Measurements from ENCODE around the gene LIN37. TPM values are rescaled to one million over a fixed set of nuclear protein-coding genes. Genes with fewer than 3 reads are reported as not detected.
"Not testable (repeated sequence)": the region's sequence is repeated elsewhere in the genome, so short reads cannot be mapped to it uniquely, and the experiment has no call there.

The LIN37 gene
- polyA plus RNA-seq, 12 donors: 5.3 to 11.3 (median 9.5) TPM; not detected in 2

- DNase-seq: no peak
These were observed 3.7 kb downstream of the LIN37 start for GRCh38 chr19:35751839-35752745.

GRCh38 chr19:35752746-35753350 lies 4.5 kb downstream of the LIN37 start:
- no peak for DNase-seq

GRCh38 chr19:35753634-35754369 lies 5.4 kb downstream of the LIN37 start:
- no peak for DNase-seq

DNA sequence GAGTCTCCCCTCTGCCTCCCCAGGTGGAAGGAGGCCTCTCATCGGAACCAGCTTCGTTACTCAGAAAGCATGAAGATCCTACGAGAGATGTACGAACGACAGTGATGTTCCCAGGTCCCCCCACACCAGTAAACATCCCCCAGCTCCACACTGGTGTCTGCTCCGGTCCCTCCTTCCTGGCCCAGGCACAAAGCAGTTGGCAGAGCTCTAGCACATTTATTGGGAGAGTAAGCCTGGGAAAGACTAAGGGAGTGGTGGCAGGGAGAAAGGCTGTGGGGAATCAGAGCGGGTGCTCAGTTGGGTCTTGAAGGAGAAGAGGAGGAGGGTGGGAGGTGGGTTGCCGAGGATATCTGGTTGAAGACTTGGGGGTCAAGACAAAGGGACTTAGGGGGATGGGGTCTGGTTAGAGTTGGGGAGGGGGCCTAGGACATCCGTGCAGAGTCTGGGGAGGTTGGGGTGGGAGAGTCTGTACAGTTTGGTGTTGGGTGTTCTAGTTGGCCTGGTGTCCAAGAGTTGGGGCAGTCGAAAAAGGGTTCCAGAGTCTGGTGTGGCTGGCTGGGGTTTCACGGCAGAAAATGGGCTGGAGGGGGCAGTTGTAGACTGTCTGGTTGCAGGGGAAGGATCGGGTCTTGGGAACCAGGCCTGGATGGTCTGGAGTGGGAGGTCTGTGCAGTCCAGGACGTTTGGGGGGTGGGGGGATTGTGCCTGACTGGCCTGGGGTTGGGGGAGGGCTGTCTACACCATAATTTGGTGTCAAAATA lies 6.2 kb downstream of the LIN37 start:
- DNase-seq: no peak

GRCh38 chr19:35755131-35755549 lies 6.8 kb downstream of the LIN37 start:
- DNase-seq: no peak

DNA sequence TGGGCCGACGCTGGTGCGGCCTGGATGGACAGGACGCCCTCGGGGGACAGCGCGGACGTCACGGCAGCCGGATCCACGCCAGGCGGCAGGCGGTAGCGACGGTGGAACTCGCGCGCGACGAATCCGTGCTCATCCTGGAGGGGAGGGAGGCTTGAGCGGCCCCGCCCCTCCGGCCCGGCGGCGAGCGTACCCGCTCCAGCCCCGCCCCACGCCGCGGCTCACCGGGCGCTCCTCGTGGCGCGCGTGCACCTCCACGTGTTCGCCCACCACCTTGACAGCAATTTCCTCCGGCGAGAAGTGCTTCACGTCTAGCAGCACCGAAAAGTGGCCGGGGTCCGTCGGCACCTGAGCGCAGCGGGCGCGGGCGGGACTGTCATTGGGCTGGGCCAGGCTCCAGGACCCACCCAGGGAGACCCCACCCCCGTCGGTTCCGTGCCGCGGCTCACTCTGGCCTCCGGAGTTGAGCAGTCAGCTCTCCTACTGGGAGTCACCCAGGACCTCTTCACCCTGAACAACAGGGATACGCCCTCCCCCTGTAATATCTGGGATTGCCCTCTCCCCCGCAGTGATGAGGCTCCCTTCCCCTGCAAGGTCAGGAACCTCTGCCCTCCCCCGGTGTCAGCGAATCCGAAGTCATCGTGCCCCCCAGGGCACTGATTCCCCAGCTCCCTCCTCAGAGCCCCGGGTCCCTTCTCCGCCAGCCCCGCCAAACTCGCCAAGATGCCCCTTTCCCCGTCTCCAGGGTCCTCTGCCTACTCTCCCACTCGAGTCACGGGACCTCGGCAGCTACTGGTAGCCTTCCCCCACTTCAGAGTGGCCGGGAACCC lies 7.4 kb downstream of the LIN37 start:
- DNase-seq: peak; percentile 84

DNA sequence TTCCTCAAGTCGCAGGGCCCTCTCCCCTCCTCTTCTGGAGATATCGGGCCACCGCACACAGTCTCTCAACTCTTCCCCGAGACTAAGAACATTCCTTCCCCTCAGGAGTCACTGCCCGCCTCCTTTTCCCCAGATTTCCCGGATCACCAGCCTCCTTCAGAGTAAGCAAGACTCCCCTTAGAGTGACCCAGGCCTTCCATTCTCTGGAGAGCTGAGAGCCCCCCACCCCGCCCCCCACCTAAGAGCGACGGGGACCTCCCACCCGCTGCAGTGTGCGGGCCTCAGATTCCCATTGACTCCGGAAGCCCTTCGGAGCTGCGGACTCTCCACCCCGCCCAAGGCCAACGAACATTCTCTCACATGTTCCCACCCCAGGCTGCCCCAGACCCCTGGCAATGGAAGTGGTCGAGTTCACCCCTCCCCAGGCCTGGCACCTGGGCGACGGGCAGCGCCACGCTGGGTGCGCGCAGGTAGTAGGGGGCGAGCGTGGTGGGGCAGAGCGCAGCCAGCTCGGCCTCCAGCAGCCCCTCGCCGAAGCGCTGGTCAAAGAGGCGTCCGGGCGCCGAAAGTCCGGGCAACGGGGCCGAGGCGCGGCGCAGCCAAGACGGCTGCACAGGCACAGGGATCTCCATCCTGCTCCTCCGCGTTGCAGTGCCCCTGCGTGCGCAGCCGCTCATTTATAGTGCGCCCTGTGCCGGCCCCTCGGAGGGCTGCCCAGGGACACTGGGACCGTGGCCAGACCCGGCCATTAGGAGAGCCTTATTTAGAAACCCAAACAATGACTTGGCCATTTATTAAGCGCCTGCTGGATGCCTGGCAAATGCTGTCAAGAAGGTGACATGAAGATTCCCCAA lies 8.2 kb downstream of the LIN37 start, which contains the start of gene HSPB6:
HSPB6 (minus strand) TSS at position 653 of the 854 bp plus-strand sequence; CDS start at position 632, 21 bp downstream.
- DNase-seq: peak; percentile 45

DNA sequence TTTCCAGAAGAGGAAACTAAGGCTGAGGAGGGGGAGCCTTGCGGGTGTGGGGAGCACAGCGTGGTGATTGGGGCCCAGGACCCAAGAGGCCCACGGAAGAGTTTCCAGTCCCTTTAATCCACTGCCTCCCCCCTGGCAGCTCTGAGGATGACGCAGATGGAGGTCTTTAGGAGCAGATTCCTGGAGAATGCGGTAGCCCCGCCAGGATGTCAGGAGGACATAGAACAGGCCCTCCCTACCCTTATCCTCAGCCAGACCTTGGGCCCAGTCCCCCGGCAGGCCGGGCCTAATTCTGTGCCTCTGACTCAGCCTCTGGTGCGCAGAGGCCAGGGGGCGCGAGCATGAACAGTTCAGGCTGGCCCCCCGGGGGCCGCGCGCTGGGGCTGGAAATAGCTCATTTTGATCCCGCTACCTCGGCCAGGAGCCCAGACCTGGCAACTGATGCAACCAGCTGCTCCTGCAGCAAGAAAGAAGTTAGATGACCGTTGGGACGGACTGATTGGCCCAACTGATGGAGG lies 8.9 kb downstream of the LIN37 start:
- DNase-seq: peak; percentile 97

GRCh38 chr19:35757749-35758608 lies 9.6 kb downstream of the LIN37 start, which contains the start of gene PROSER3:
Gene PROSER3 (plus strand): TSS chr19:35758176. CDS start chr19:35758216, 40 bp downstream.
- DNase-seq: peak; percentile 99

GRCh38 chr19:35759697-35760096 lies 11.3 kb downstream of the LIN37 start:
- DNase-seq: no peak

DNA sequence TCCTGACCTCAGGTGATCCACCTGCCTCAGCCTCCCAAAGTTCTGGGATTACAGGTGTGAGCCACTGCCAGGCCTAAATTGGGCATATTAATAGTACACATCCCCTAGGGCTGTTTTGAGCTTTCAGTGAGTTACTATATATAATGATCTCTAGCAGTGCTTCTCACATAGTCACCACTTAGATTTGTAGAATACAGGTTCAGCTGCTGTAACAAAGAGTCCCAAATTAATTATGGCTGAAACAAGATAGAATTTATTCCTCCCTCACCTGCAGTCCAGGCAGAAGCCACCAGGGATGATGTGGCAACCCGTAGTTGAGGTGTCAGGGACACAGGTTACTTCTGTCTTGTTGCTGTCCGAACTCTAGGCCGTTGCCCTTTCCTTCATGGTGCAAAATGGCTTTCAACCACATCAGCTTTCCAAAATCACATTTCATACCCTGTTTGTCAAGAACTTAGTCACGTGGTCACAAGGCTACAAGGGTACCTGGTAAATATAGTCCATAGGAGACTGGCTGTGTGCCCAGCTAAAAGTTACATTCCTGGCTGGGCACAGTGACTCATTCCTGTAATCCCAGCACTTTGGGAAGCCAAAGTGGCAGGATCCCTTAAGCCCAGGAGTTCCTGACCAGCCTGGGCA lies 12.5 kb downstream of the LIN37 start:
- DNase-seq: no peak

DNA sequence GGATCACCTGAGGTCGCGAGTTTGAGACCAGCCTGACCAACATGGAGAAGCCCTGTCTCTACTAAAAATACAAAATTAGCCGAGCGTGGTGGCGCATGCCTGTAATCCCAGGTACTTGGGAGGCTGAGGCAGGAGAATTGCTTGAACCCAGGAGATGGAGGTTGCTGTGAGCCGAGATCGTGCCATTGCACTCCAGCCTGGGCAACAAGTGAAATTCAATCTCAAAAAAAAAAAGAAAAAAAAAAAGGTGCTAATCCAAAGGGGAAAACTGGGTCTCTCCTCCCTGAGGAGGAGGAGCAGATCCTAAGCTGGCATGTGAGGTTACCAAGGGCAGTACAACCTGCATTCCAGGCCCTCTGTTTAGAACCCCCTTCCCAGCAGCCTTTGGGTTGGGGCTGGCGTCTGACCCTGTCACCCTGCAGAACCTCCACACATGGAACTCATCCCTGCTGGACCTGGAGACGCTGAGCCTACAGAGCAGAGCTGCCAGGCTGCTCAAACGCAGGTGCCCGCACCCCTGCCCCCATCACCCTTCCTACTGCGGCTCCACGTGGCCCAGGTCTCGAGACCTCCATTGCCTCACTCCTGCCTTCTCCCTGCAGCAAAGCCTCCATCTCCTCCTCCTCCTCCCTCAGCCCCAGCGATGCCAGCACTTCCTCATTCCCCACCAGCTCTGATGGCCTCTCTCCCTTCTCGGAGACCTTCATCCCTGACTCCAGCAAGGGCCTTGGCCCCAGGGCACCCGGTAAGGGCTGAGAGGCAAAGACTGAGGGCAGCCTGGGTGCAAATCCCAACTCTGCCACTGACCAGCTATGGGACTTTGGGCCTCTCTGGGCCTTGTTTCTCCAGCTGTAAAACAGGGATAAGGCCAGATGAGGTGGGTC lies 16.3 kb downstream of the LIN37 start:
- DNase-seq: no peak

DNA sequence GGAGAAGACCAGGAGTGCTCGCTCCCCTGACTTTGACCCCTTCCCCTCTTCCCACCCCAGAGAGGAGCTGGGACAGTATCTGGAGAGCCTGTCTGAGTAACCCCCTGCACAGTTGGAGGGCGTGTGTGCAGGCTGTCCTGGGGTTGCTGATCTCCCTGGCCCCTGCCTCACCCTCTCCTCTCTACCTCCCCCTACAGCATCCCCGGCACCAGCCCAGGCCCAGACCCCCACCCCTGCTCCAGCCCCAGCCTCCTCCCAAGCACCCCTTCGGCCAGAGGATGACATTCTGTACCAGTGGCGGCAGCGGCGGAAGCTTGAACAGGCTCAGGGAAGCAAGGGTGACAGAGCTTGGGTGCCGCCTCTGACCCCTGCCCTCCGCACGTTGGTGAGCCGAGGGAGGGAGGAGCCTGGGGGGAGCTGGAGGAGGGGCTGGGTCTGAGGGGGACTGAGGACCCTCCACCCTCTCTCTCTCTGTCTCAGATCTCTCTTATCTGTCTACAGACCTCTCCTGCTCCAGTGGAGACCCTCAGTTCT lies 18.3 kb downstream of the LIN37 start:
- no peak for DNase-seq

DNA sequence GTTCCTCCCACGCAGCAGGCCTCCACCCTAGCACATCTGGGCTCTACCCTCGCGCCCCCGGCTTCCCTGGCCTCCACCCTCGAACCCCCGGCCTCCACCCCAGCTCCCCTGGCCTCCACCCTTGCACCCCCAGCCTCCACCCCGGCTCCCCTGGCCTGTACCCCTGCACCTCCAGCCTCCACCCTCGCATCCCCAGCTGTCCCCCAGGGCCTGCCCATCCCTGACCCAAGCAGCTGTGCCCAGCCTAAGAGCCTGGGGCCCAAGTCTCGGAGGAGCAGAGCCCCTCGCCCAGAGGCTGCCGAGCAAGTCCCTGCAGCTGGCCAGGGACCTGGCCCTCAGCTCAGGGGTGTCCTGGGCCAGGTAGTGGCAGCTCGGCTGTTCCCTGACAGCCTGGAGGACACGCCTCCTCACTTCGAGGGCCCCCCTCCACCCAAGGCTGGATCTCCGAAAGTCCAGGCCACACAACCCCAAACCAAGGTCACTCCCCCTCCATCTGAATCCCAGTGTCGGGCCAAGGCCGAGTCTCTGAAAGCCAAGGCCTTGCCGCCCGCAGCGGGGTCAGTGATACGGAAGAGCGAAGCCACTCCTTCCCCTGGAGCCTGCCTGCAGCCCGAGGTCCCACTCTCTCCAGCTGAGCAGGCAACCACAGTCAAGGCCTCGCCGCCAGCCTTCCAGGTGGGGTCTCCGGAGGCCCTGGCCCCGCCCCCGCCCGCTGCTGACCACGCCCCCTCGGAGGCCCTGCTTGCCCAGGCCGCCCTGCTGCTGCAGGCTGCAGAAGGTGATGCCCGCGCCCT lies 19.1 kb downstream of the LIN37 start:
- DNase-seq: no peak

- no peak for DNase-seq
These were observed 19.7 kb downstream of the LIN37 start for GRCh38 chr19:35768082-35768421.

- DNase-seq: not testable (repeated sequence)
These were observed 24.0 kb downstream of the LIN37 start for GRCh38 chr19:35772362-35772761.

Measured in muscle of arm (tissue), 12 donors.